Loucy (cell line): ENCODE results near the gene BTBD1.

Source experiments
- EZH2phosphoT487 ChIP-seq: fragments of 200-600 bp; IDR thresholded peaks from 2 replicates; pipeline ENCODE4 v1.6.1; 2018; ENCODE audit warnings: antibody characterized with exemption, mild to moderate bottlenecking, moderate library complexity, borderline replicate concordance
- TF ChIP-seq, protein P1 (sequence below): fragments of 200-600 bp; sonication (generic); conservative IDR thresholded peaks from 2 replicates; pipeline ENCODE4 v1.5.1; 2014; ENCODE audit warnings: mild to moderate bottlenecking, antibody characterized with exemption, low read length

DNA sequence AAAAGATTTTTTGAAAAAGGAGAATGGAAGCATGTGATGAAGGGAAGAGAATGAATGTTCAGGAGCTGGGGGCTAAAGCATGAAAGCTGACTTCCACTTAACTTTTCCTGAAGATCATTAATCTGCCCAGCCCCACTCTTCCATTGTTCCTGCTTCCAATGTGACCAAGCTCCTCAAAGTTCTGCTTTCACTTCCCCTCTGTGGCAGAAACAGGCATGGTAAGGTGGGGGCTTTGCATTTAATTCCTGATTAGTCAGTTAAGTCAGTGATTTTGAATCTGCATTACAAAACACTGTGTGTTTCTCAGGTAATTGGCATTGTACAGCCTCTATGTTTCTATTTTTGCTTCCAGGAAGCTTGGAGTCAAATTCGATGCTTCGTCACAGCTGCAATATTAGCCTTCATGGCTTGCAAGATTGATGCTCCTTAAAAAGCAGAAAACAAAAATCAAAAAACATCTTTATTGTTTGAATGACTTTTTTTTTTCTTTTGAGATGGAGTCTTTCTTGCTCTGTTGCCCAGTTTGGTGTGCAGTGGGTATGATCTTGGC is 33.1 kb upstream of the BTBD1 start:
- TF ChIP-seq, protein P1, sequence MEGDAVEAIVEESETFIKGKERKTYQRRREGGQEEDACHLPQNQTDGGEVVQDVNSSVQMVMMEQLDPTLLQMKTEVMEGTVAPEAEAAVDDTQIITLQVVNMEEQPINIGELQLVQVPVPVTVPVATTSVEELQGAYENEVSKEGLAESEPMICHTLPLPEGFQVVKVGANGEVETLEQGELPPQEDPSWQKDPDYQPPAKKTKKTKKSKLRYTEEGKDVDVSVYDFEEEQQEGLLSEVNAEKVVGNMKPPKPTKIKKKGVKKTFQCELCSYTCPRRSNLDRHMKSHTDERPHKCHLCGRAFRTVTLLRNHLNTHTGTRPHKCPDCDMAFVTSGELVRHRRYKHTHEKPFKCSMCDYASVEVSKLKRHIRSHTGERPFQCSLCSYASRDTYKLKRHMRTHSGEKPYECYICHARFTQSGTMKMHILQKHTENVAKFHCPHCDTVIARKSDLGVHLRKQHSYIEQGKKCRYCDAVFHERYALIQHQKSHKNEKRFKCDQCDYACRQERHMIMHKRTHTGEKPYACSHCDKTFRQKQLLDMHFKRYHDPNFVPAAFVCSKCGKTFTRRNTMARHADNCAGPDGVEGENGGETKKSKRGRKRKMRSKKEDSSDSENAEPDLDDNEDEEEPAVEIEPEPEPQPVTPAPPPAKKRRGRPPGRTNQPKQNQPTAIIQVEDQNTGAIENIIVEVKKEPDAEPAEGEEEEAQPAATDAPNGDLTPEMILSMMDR, result no peak
- no peak for TF ChIP-seq EZH2phosphoT487
